HL-60/S4 (cell line): Measurements from ENCODE around the gene IL10RA.

Experiments
- in situ Hi-C: fragments of 300-500 bp; cut with MboI; formaldehyde crosslinking; loops from 2 replicates; pipeline ENCODE4 v1.14.3; 2022; ENCODE audit warnings: low sequenced_read_pairs

Gene IL10RA

GRCh38 chr11:118042796-118043195 lies 56.6 kb downstream of the IL10RA start:
- in situ Hi-C loops = no loop called here

GRCh38 chr11:118045191-118045590 lies 59.0 kb downstream of the IL10RA start:
- in situ Hi-C loops = no loop called here

DNA sequence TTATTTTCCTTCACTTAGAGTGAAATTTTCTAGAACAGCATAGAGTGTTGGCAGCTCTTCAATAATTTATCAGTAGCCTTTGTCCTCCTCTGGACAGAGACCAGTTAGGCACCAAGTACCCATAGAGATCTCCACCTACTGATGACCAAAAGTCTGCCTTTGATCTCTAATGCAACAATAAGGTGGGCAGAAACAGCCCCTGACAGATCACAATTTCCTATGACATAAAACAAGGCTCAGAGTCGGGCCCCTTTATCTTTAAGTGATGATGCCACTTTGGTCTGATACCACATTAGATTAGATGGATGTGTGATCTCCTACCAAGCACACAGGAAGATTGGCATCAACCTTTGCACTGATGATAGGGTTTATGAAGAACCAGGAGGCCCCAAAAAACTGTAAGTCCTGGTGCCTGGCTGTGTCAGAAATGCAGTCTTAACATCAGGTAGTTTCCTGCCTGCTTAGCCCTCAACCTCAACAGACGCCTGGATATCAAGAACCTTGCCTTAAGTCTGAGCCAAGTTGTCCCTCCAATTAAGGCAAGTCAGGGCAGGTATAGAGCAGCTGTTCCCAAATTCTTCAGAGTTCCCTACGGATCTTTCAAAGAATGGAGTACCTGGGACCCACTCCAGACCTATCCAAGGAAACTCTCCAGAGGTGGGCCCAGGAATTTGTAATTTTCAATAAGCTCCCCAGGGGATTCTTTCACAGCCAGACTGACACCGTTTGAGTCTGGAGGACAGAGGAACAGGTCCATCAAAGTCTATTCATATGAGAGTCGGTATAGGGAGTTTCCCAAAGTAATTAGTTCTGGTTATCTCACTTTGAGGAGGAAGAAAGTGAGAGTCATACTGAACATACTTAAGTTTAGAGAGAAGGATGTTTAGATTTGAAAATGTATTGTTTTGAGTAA lies 60.1 kb downstream of the IL10RA start:
- in situ Hi-C loops = no loop called here

DNA sequence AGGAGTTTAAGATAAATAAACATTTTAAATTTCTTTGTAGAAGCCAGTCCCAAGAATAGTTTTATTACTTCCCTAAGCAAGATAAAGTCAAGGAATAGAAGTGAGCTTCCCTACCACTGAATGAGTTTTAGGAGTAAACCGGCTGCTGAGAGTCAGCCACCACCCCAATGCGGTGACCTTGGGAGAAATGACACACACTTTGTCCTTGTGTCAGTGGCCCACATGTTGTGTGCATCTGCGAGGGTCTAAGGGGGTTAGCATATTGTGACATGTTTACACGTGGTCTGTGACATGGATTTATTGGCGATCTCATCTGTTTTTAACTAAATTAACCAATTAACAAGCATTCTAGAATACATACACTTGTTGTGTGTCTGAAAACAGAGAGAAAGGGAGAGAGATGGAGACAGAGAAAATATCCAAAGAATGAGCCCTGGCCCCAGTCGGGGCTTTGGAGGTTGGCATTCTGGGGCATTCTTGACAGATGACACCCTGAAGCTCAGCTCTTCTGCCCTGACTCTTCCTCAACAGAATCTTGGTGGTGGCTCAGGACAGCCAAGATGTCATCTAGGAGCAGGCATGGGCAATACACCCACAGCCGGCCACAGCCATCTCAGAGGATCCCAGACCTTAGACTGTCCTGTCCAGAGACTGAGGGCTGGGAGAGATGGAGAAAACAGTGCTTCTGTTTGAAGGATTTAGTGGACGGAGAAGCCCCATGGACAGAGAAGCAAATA lies 60.9 kb downstream of the IL10RA start:
- in situ Hi-C loops = no loop called here

DNA sequence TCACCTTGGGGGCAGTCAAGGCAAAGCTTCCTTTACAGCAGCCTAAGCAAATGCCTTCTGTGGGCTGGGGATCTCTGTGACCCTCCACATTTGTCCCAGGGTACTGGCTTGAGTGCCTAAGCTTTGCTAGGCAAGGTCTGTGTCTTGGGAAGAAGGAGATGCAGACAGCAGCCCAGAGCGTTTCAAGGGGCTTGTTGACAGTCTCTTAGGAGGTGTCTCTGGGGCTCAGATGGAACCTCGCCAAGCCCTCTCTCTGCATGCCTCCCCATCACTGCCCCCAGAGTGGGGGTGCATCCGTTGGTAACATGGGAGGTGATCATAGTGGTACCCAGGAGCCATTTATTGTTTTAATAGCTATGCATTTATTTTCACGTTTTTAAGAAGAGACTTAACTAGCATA lies 61.6 kb downstream of the IL10RA start:
- in situ Hi-C loops = no loop called here

DNA sequence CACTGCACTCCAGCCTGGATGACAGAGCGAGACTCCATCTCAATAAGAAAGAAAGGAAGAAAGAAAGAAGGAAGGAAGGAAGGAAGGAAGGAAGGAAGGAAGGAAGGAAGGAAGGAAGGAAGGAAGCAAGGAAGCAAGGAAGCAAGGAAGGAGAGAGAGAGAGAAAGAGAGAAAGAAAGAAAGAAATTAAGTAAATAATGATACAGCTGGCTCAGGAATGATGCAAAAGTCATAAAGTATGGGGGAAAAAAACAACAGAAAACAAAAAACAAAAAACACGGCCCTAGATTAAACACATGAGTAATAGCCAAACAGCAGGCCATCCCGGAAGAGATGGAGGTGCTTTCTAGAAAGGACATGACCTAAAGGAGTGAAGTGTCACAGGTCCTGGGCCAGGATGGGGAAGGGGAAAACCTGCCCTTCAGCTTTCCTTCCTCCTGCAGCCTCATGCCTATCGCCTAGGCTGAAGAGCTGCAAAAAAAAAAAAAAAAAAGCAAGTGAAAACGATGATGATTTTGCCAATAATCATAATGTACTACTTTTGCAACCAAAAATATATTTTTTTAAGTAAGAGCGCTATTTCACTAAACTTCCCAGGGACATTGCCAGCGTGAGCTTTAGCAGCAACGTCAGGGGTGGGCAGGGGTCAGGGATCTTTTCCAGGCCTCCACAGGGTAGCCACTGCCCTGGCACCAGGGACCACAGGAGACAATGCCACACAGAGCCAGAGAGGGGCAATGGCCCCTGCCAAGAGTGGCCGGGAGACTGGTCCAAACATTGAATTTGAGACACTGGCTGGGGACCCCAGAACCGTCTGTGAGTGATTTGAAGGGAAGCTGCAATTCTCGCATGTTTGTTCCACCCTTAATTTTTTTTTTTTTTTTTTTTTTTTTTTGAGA lies 62.5 kb downstream of the IL10RA start:
- in situ Hi-C loops = no loop called here

- in situ Hi-C loops = no loop called here
Measured at GRCh38 chr11:118049771-118050170, 63.6 kb downstream of the IL10RA start.

GRCh38 chr11:118050208-118050891 lies 64.2 kb downstream of the IL10RA start:
- in situ Hi-C loops = no loop called here
